Skeletal muscle cell (primary cell): ENCODE results near the gene SLC2A4.
"Not testable (repeated sequence)": the region's sequence is repeated elsewhere in the genome, so short reads cannot be mapped to it uniquely, and the experiment has no call there.

ENCODE experiments used
- DNase-seq: peaks from one replicate; pipeline ENCODE4 v3.0.0-alpha.2; 2010; ENCODE audit warnings: low read depth
- H3K4me3 ChIP-seq: 2 replicates; pipeline ENCODE4 v1.5.1; 2011; ENCODE audit warnings: low read depth, mild to moderate bottlenecking, control low read depth, low read length, moderate library complexity

Gene SLC2A4

GRCh38 chr17:7243838-7244237 lies 37.7 kb upstream of the SLC2A4 start:
- not testable (repeated sequence) for DNase-seq, H3K4me3 ChIP-seq

GRCh38 chr17:7246779-7247178 lies 34.7 kb upstream of the SLC2A4 start:
- H3K4me3 ChIP-seq: no peak overlapping the region
- no peak for DNase-seq

- no peak for DNase-seq
- H3K4me3 ChIP-seq: no peak overlapping the region
Measured at GRCh38 chr17:7248796-7249195, 32.7 kb upstream of the SLC2A4 start.

- no peak overlapping the region for H3K4me3 ChIP-seq
- DNase-seq: no peak
Measured at GRCh38 chr17:7249214-7249613, 32.3 kb upstream of the SLC2A4 start.

GRCh38 chr17:7249830-7250229 lies 31.7 kb upstream of the SLC2A4 start:
- H3K4me3 ChIP-seq: peak overlapping the region; percentile 87
- DNase-seq: no peak

GRCh38 chr17:7250695-7251627 lies 30.6 kb upstream of the SLC2A4 start:
- DNase-seq: no peak
- peak overlapping the region; percentile 87 for H3K4me3 ChIP-seq

GRCh38 chr17:7251661-7252175 lies 29.8 kb upstream of the SLC2A4 start, which contains the start of gene CTDNEP1:
Gene CTDNEP1, minus strand, starts transcription at chr17:7251734. Its CDS starts 438 bp downstream, at chr17:7251296.
- DNase-seq: peak; percentile 98
- H3K4me3 ChIP-seq: peak within 1 kb of the TSS; percentile 87

GRCh38 chr17:7252176-7253043 lies 29.1 kb upstream of the SLC2A4 start, which contains the start of gene ELP5:
Gene ELP5, plus strand, starts transcription at chr17:7252215. Its CDS starts 336 bp downstream, at chr17:7252551.
- H3K4me3 ChIP-seq: peak within 1 kb of the TSS; percentile 87
- peak; percentile 83 for DNase-seq

GRCh38 chr17:7253082-7253481 lies 28.4 kb upstream of the SLC2A4 start:
- H3K4me3 ChIP-seq: peak overlapping the region; percentile 87
- no peak for DNase-seq

- H3K4me3 ChIP-seq: no peak overlapping the region
- no peak for DNase-seq
Measured at GRCh38 chr17:7254511-7254910, 27.0 kb upstream of the SLC2A4 start.

- DNase-seq: no peak
- no peak overlapping the region for H3K4me3 ChIP-seq
Measured at GRCh38 chr17:7256766-7257456, 24.6 kb upstream of the SLC2A4 start.

GRCh38 chr17:7258731-7259554 lies 22.6 kb upstream of the SLC2A4 start:
- no peak overlapping the region for H3K4me3 ChIP-seq
- no peak for DNase-seq

- no peak overlapping the region for H3K4me3 ChIP-seq
- DNase-seq: no peak
Measured at GRCh38 chr17:7259555-7259889, 22.0 kb upstream of the SLC2A4 start.

GRCh38 chr17:7260151-7260550 lies 21.4 kb upstream of the SLC2A4 start:
- no peak for DNase-seq
- no peak overlapping the region for H3K4me3 ChIP-seq

GRCh38 chr17:7260651-7261378 lies 20.7 kb upstream of the SLC2A4 start:
- peak overlapping the region; percentile 40 for H3K4me3 ChIP-seq
- DNase-seq: no peak

GRCh38 chr17:7261379-7262191 lies 19.9 kb upstream of the SLC2A4 start:
- H3K4me3 ChIP-seq: peak overlapping the region; percentile 40
- no peak for DNase-seq
